ENCODE measurements around the gene SLC47A1.

- TF ChIP-seq CTCF (IDR thresholded peaks at IDR 0.05) (no peak), EZH2 (IDR thresholded peaks at IDR 0.05; ENCODE audit: borderline replicate concordance, insufficient read depth, low read depth, low read length, poor library complexity, severe bottlenecking) (no peak)
These were observed 17.5 kb downstream of the SLC47A1 start for GRCh38 chr17:19551165-19551564.
